ENCODE data around the gene CAMSAP2.

The CAMSAP2 gene

GRCh38 chr1:200885623-200886402, 147.1 kb downstream of the CAMSAP2 start:
- no peak overlapping the region for H3K4me3 ChIP-seq (ENCODE audit: low read length)
- DNase-seq (ENCODE audit: low read depth): no peak
- TF ChIP-seq, protein P1, sequence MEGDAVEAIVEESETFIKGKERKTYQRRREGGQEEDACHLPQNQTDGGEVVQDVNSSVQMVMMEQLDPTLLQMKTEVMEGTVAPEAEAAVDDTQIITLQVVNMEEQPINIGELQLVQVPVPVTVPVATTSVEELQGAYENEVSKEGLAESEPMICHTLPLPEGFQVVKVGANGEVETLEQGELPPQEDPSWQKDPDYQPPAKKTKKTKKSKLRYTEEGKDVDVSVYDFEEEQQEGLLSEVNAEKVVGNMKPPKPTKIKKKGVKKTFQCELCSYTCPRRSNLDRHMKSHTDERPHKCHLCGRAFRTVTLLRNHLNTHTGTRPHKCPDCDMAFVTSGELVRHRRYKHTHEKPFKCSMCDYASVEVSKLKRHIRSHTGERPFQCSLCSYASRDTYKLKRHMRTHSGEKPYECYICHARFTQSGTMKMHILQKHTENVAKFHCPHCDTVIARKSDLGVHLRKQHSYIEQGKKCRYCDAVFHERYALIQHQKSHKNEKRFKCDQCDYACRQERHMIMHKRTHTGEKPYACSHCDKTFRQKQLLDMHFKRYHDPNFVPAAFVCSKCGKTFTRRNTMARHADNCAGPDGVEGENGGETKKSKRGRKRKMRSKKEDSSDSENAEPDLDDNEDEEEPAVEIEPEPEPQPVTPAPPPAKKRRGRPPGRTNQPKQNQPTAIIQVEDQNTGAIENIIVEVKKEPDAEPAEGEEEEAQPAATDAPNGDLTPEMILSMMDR (IDR thresholded peaks at IDR 0.05; ENCODE audit: insufficient read depth, low read depth, low read length, missing control alignments): no peak

DNA sequence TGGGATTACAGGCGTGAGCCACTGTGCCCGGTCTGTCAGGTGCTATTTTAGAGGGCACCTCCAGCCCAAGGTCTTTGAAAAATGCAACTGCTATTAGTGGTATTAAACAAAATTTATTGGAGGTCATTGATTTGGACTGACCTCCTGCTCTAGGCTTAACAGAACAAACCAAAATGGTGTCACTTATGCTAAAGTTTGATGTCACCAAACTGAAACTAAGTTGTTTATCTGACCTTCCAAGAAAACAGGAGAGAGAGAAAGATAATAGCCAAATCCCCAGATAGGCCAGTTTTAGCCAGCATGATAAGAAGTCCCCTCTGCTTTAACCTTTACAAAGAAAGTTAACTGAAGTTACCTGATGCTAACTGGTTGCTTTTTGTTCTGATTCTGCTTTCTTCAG, 147.9 kb downstream of the CAMSAP2 start:
- no peak for DNase-seq (ENCODE audit: low read depth)
- TF ChIP-seq, protein P1 (IDR thresholded peaks at IDR 0.05; ENCODE audit: insufficient read depth, low read depth, low read length, missing control alignments): no peak
- H3K4me3 ChIP-seq (ENCODE audit: low read length): no peak overlapping the region

DNA sequence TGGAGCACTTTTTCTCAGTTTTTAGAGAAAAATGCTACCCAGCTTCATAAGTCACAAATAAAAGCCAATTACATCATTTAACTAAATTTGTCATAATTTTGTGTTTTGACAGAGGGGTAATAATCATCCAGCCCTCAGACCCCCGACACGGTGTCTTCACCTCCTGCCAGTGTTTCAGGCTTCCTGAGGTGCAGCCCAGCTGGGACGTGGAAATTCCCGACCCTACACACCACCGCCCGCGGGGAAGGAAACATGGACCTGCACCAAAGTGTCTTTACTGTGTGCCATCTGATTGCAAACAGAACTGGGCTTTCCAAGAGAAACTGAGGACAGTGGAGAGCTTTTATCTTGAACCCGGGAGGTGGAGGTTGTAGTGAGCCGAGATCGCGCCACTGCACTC, 148.3 kb downstream of the CAMSAP2 start:
- no peak for DNase-seq (ENCODE audit: low read depth)
- H3K4me3 ChIP-seq (ENCODE audit: low read length): no peak overlapping the region
- TF ChIP-seq, protein P1 (IDR thresholded peaks at IDR 0.05; ENCODE audit: insufficient read depth, low read depth, low read length, missing control alignments): no peak

DNA sequence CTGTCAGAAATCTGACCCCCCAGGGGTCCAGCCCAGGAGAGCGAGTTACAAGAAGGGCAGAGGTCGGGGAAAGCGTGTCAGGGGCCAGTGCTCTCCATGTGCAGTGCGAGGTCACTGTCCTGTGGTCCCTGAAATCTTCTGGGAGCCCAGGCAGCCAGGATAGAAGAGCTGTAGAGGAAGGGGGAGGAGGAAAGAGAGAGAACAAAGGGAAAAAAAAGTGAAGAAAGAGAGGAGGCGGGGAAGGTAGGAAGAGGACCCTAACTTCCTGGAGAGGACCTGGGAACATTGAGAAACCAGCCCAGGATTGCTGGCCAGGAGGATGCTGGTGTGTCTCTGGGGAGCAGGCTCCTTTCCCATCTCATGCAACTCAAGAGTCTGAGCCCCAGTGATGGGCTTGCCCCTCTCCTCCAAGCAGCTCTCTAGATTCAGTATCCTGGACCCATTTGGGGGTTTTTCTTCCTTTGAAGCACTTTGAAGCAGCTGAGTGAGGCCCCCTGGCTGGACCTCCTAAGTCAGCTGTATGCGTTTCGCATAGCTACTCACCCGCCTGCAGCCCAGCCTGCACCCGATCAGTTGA, 149.2 kb downstream of the CAMSAP2 start:
- TF ChIP-seq, protein P1 (IDR thresholded peaks at IDR 0.05; ENCODE audit: insufficient read depth, low read depth, low read length, missing control alignments): no peak
- DNase-seq (ENCODE audit: low read depth): no peak
- H3K4me3 ChIP-seq (ENCODE audit: low read length): no peak overlapping the region

- DNase-seq (ENCODE audit: low read depth): peak; percentile 36
- TF ChIP-seq, protein P1 (IDR thresholded peaks at IDR 0.05; ENCODE audit: insufficient read depth, low read depth, low read length, missing control alignments): no peak
- H3K4me3 ChIP-seq (ENCODE audit: low read length): no peak overlapping the region
These were observed 149.7 kb downstream of the CAMSAP2 start for GRCh38 chr1:200888349-200888838.

- DNase-seq (ENCODE audit: low read depth): no peak
- TF ChIP-seq, protein P1 (IDR thresholded peaks at IDR 0.05; ENCODE audit: insufficient read depth, low read depth, low read length, missing control alignments): no peak
- H3K4me3 ChIP-seq (ENCODE audit: low read length): no peak overlapping the region
These were observed 150.9 kb downstream of the CAMSAP2 start for GRCh38 chr1:200889571-200889970.
